Gastrocnemius medialis (tissue), 4 donors: ENCODE measurements around the gene SPEM1. TPM values are rescaled to one million over a fixed set of nuclear protein-coding genes. Genes with fewer than 3 reads are reported as not detected.

Experiments
- ATAC-seq, 2 donors: fragments of 150-250 bp; one replicate each; pipeline ENCODE4 v1.9.1; 2016
- DNase-seq, 2 donors: peaks; one replicate each; pipeline ENCODE4 v3.0.0-alpha.2; 2019
- H3K27ac ChIP-seq, 4 donors: fragments of 200-600 bp; sonication (generic); 1 replicate in 1 of 4; 2 replicates in 3 of 4; pipeline ENCODE4 v1.5.1; 2016 to 2018; ENCODE audit warnings: mild to moderate bottlenecking in 2 of 4, moderate library complexity in 1 of 4
- H3K27me3 ChIP-seq, 3 donors: fragments of 200-600 bp; sonication (generic) in 2 of 3; 1 replicate in 1 of 3; 2 replicates in 2 of 3; pipeline versions ENCODE4 v1.5.1 to v1.6.0; 2016 to 2019; ENCODE audit warnings: mild to moderate bottlenecking in 1 of 3, moderate library complexity in 1 of 3
- H3K36me3 ChIP-seq, 2 donors: fragments of 200-600 bp; sonication (generic) in 1 of 2; one replicate each; pipeline ENCODE4 v1.5.1; 2017 to 2018
- H3K4me1 ChIP-seq, 2 donors: fragments of 200-600 bp; sonication (generic) in 1 of 2; one replicate each; pipeline ENCODE4 v1.5.1; 2016 to 2017; ENCODE audit warnings: mild to moderate bottlenecking in 2 of 2
- H3K4me3 ChIP-seq, 4 donors: fragments of 200-600 bp; sonication (generic) in 3 of 4; 1 replicate in 1 of 4; 2 replicates in 3 of 4; pipeline ENCODE4 v1.5.1; 2016 to 2019; ENCODE audit warnings: mild to moderate bottlenecking in 2 of 4
- H3K9me3 ChIP-seq, 3 donors: fragments of 200-600 bp; sonication (generic) in 2 of 3; 1 replicate in 1 of 3; 2 replicates in 2 of 3; pipeline ENCODE4 v1.5.1; 2016 to 2019
- CTCF ChIP-seq, 5 experiments: fragments of 450-650 bp in 3 of 5; fragments of 200-600 bp in 2 of 5; sonication (generic) in 2 of 5; IDR thresholded peaks in 4 of 5; conservative IDR thresholded peaks in 1 of 5; 1 replicate in 4 of 5; 2 replicates in 1 of 5; pipeline ENCODE4 v1.5.1; 2016 to 2019; ENCODE audit warnings: antibody characterized with exemption in 5 of 5, mild to moderate bottlenecking in 3 of 5, moderate library complexity in 3 of 5
- POLR2A ChIP-seq, 2 donors: fragments of 450-650 bp; IDR thresholded peaks; one replicate each; pipeline ENCODE4 v1.6.1; 2017; ENCODE audit warnings: antibody characterized with exemption in 2 of 2, mild to moderate bottlenecking in 2 of 2, moderate library complexity in 2 of 2
- in situ Hi-C, 4 donors: fragments of 200-750 bp; cut with MboI; loops; one replicate each; pipeline versions ENCODE4 v1.15.0 to v1.8.0; 2017; ENCODE audit warnings: low sequenced_read_pairs in 4 of 4
- intact Hi-C: fragments of 100-400 bp; cut with DNase I; formaldehyde crosslinking; loops from one replicate; pipeline ENCODE4 v1.15.1; 2023; ENCODE audit warnings: low total_unique reads
- total RNA-seq, 4 donors: library from RNA; depleted of rRNA; stranded (reverse); fragments of >200 nt; gene quantifications; one replicate each; pipeline versions ENCODE4 v1.1.0 to v1.2.3, GENCODE V29; 2016

Gene SPEM1
- total RNA-seq, 4 donors from 2014 or later, result not detected

- ATAC-seq (no peak), DNase-seq (no peak)
- Histone ChIP-seq H3K9me3 (no peaks in the 10 kb centered on the region), H3K27ac (no peak overlapping the region), H3K4me3 (no peak overlapping the region), H3K27me3 (no peaks in the 10 kb centered on the region), H3K36me3 (no peaks in the 10 kb centered on the region), H3K4me1 (peaks cover 3 to 9% of the 10 kb centered on the region in 2 donors)
- TF ChIP-seq CTCF (IDR thresholded peaks at IDR 0.05 in 4 of 5, conservative IDR thresholded peaks at IDR 0.05 in 1 of 5), result no peak
- no peak for TF ChIP-seq POLR2A (IDR thresholded peaks at IDR 0.05)
- intact Hi-C loops, result loop anchor here (10.0 kb wide), 1 partner anchor 275 kb away; the partner anchor contains the start of genes TP53 and WRAP53
- in situ Hi-C loops, result no loop called here
Observed at GRCh38 chr17:7409716-7410115, 10.4 kb upstream of the SPEM1 start.

GRCh38 chr17:7410634-7411426 is 9.3 kb upstream of the SPEM1 start:
- Histone ChIP-seq H3K4me1 (peaks cover 0 to 3% of the 10 kb centered on the region in 2 donors), H3K27ac (no peak overlapping the region), H3K4me3 (no peak overlapping the region), H3K36me3 (no peaks in the 10 kb centered on the region), H3K9me3 (no peaks in the 10 kb centered on the region), H3K27me3 (no peaks in the 10 kb centered on the region)
- in situ Hi-C loops, result no loop called here
- no peak for TF ChIP-seq POLR2A (IDR thresholded peaks at IDR 0.05)
- no peak for TF ChIP-seq CTCF (IDR thresholded peaks at IDR 0.05 in 4 of 5, conservative IDR thresholded peaks at IDR 0.05 in 1 of 5)
- intact Hi-C loops, result no loop called here
- DNase-seq (no peak), ATAC-seq (no peak)

GRCh38 chr17:7411427-7411750 is 8.7 kb upstream of the SPEM1 start:
- Histone ChIP-seq H3K27ac (no peak overlapping the region), H3K9me3 (no peaks in the 10 kb centered on the region), H3K27me3 (no peaks in the 10 kb centered on the region), H3K36me3 (no peaks in the 10 kb centered on the region), H3K4me3 (no peak overlapping the region), H3K4me1 (no peaks in the 10 kb centered on the region)
- intact Hi-C loops, result no loop called here
- TF ChIP-seq CTCF (IDR thresholded peaks at IDR 0.05 in 4 of 5, conservative IDR thresholded peaks at IDR 0.05 in 1 of 5) (no peak), POLR2A (IDR thresholded peaks at IDR 0.05) (no peak)
- DNase-seq (no peak), ATAC-seq (no peak)
- in situ Hi-C loops, result no loop called here

- intact Hi-C loops (no loop called here), in situ Hi-C loops (no loop called here)
- no peak overlapping the region for H3K4me3 ChIP-seq
- no peak overlapping the region for H3K27ac ChIP-seq
- no peaks in the 10 kb centered on the region for H3K4me1 ChIP-seq
- H3K36me3 ChIP-seq, result no peaks in the 10 kb centered on the region
- TF ChIP-seq POLR2A (IDR thresholded peaks at IDR 0.05), result no peak
- no peak for TF ChIP-seq CTCF (IDR thresholded peaks at IDR 0.05 in 4 of 5, conservative IDR thresholded peaks at IDR 0.05 in 1 of 5)
- ATAC-seq (no peak), DNase-seq (no peak)
- no peaks in the 10 kb centered on the region for H3K9me3 ChIP-seq
- no peaks in the 10 kb centered on the region for H3K27me3 ChIP-seq
Observed at GRCh38 chr17:7413346-7413985, 6.7 kb upstream of the SPEM1 start.
